Activated effector memory CD4-positive, alpha-beta T cell treated with anti-CD3 and anti-CD28 coated beads, Interleukin-2, amount 50 U/mL, for 16 hours (primary cell): Measurements from ENCODE around the gene BPIFB6.
"Not testable (repeated sequence)": the region's sequence is repeated elsewhere in the genome, so short reads cannot be mapped to it uniquely, and the experiment has no call there.

ENCODE experiments used
- DNase-seq: peaks from one replicate; pipeline ENCODE4 v3.0.0-alpha.2; 2020

Gene BPIFB6

GRCh38 chr20:33032555-33032954 lies 1.1 kb downstream of the BPIFB6 start:
- no peak for DNase-seq

- DNase-seq, result no peak
These were observed 1.9 kb downstream of the BPIFB6 start for GRCh38 chr20:33033381-33033780.

GRCh38 chr20:33034115-33034514 lies 2.7 kb downstream of the BPIFB6 start:
- no peak for DNase-seq

GRCh38 chr20:33034901-33035492 lies 3.5 kb downstream of the BPIFB6 start:
- DNase-seq, result no peak

- no peak for DNase-seq
These were observed 6.0 kb downstream of the BPIFB6 start for GRCh38 chr20:33037456-33037855.

- no peak for DNase-seq
These were observed 6.8 kb downstream of the BPIFB6 start for GRCh38 chr20:33038243-33038642.

GRCh38 chr20:33042430-33042829 lies 11.0 kb downstream of the BPIFB6 start:
- DNase-seq, result no peak

GRCh38 chr20:33042983-33043730 lies 11.7 kb downstream of the BPIFB6 start:
- DNase-seq, result no peak

- no peak for DNase-seq
These were observed 12.3 kb downstream of the BPIFB6 start for GRCh38 chr20:33043731-33044181.

- DNase-seq, result not testable (repeated sequence)
These were observed 13.8 kb downstream of the BPIFB6 start for GRCh38 chr20:33045129-33045721.

GRCh38 chr20:33046412-33046811 lies 15.0 kb downstream of the BPIFB6 start:
- DNase-seq, result no peak

- DNase-seq, result no peak
These were observed 19.9 kb downstream of the BPIFB6 start for GRCh38 chr20:33051333-33051732.

- no peak for DNase-seq
These were observed 22.1 kb downstream of the BPIFB6 start, which contains the start of gene BPIFB3 for GRCh38 chr20:33053291-33054106. TSS of gene BPIFB3 (plus strand) at chr20:33053903. CDS start at chr20:33055436, 1,533 bp downstream.

- no peak for DNase-seq
These were observed 22.9 kb downstream of the BPIFB6 start for GRCh38 chr20:33054381-33054780.

GRCh38 chr20:33054791-33055190 lies 23.3 kb downstream of the BPIFB6 start:
- no peak for DNase-seq

GRCh38 chr20:33059136-33059535 lies 27.7 kb downstream of the BPIFB6 start:
- DNase-seq, result no peak

GRCh38 chr20:33059741-33060390 lies 28.4 kb downstream of the BPIFB6 start:
- no peak for DNase-seq

- no peak for DNase-seq
These were observed 30.2 kb downstream of the BPIFB6 start for GRCh38 chr20:33061658-33062028.

GRCh38 chr20:33062105-33062824 lies 30.8 kb downstream of the BPIFB6 start:
- no peak for DNase-seq

GRCh38 chr20:33062825-33063149 lies 31.3 kb downstream of the BPIFB6 start:
- no peak for DNase-seq

- no peak for DNase-seq
These were observed 31.8 kb downstream of the BPIFB6 start for GRCh38 chr20:33063271-33063670.
